Lower leg skin (tissue), 4 donors: ENCODE results near the gene POMT1. TPM values are rescaled to one million over a fixed set of nuclear protein-coding genes. Genes with fewer than 3 reads are reported as not detected.
"Not testable (repeated sequence)": the region's sequence is repeated elsewhere in the genome, so short reads cannot be mapped to it uniquely, and the experiment has no call there.

Experiments used
- DNase-seq, 2 donors: peaks; one replicate each; pipeline ENCODE4 v3.0.0-alpha.2; 2019; ENCODE audit warnings: low spot score in 2 of 2
- H3K4me3 ChIP-seq: fragments of 200-600 bp; sonication (generic); 2 replicates; pipeline ENCODE4 v1.5.1; 2017; ENCODE audit warnings: mild to moderate bottlenecking, low read depth; ENCODE audit not compliant: poor library complexity, severe bottlenecking
- POLR2A ChIP-seq, 2 donors: fragments of 450-650 bp; IDR thresholded peaks; one replicate each; pipeline ENCODE4 v1.6.1; 2016 to 2017; ENCODE audit warnings: antibody characterized with exemption in 2 of 2, mild to moderate bottlenecking in 1 of 2, moderate library complexity in 1 of 2
- WGBS, 2 donors: methylation state at CpG; one replicate each; pipeline ENCODE4 v1.1.5; 2018; 5-methylcytosine and 5-hydroxymethylcytosine counted together
- intact Hi-C: fragments of 100-400 bp; cut with DNase I; formaldehyde crosslinking; loops from one replicate; pipeline ENCODE4 v1.15.0; 2023; ENCODE audit warnings: low total_unique reads
- total RNA-seq, 4 donors: library from RNA; depleted of rRNA; stranded (reverse); fragments of >200 nt; gene quantifications; one replicate each; pipeline ENCODE4 v1.1.0, GENCODE V29; 2016
- TF ChIP-seq, protein P1 (sequence below), 3 donors: fragments of 450-650 bp; IDR thresholded peaks; one replicate each; pipeline ENCODE4 v1.5.1; 2016; ENCODE audit warnings: antibody characterized with exemption in 3 of 3, mild to moderate bottlenecking in 3 of 3, moderate library complexity in 2 of 3

The POMT1 gene
- total RNA-seq, 4 donors from 2014 or later, result 23.9 to 29.0 (median 26.6) TPM

DNA sequence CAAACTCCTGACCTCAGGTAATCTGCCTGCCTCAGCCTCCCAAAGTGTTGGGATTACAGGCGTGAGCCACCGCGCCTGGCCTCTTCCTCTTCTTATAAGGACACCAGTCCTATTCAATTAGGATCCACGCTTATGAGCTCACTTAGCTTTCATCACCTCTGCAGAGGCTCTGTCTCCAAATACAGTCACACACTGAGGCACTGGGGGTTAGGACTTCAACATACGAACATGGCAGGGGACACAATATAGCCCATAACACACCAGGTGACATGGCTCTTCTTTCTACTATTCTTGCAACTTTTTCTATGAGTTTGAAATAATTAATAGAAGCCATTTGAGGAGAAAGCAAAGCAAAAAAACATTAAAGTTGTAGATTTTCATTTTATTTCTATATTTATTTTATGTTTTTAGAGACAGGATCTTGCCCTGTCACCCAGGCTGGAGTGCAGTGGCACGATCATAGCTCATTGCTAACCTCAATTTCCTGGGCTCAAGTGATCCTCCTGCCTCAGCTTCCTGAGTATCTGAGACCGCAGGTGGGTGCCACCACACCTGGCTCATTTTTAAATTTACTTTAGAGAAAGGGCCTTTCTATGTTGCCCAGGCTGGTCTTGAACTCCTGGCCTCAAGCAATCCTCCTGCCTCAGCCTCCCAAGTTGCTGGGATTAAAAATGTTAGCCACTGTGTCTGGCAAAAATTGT, 36.7 kb downstream of the POMT1 start:
- DNase-seq, result no peak
- no peak for TF ChIP-seq POLR2A (IDR thresholded peaks at IDR 0.05)
- TF ChIP-seq, protein P1, sequence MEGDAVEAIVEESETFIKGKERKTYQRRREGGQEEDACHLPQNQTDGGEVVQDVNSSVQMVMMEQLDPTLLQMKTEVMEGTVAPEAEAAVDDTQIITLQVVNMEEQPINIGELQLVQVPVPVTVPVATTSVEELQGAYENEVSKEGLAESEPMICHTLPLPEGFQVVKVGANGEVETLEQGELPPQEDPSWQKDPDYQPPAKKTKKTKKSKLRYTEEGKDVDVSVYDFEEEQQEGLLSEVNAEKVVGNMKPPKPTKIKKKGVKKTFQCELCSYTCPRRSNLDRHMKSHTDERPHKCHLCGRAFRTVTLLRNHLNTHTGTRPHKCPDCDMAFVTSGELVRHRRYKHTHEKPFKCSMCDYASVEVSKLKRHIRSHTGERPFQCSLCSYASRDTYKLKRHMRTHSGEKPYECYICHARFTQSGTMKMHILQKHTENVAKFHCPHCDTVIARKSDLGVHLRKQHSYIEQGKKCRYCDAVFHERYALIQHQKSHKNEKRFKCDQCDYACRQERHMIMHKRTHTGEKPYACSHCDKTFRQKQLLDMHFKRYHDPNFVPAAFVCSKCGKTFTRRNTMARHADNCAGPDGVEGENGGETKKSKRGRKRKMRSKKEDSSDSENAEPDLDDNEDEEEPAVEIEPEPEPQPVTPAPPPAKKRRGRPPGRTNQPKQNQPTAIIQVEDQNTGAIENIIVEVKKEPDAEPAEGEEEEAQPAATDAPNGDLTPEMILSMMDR (IDR thresholded peaks at IDR 0.05), result no peak
- WGBS, 2 donors, result 81 to 86% methylated on average over 7 of the region's 7 CpGs
- no peak overlapping the region for H3K4me3 ChIP-seq
- intact Hi-C loops, result no loop called here

DNA sequence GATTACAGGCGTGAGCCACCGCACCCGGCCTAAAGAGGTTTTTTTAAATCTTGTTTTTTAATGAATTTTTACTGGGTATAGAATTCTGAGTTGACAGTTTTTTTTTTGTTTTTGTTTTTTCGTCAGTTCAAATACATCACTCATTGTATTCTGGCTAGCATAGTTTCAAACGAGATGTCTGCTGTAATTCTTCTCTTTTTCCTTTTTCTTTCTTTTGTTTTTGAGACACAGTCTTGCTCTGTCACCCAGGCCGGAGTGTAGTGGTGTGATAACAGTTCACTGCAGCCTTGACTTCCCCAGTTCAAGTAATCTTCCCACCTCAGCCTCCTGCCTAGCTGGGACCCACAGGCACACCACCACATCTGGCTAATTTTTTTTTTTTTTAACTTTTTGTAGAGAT, 40.4 kb downstream of the POMT1 start:
- intact Hi-C loops, result no loop called here
- TF ChIP-seq, protein P1 (IDR thresholded peaks at IDR 0.05), result no peak
- no peak for TF ChIP-seq POLR2A (IDR thresholded peaks at IDR 0.05)
- 93% methylated on average over 6 of the region's 6 CpGs for WGBS, 2 donors
- H3K4me3 ChIP-seq, result no peak overlapping the region
- no peak for DNase-seq

DNA sequence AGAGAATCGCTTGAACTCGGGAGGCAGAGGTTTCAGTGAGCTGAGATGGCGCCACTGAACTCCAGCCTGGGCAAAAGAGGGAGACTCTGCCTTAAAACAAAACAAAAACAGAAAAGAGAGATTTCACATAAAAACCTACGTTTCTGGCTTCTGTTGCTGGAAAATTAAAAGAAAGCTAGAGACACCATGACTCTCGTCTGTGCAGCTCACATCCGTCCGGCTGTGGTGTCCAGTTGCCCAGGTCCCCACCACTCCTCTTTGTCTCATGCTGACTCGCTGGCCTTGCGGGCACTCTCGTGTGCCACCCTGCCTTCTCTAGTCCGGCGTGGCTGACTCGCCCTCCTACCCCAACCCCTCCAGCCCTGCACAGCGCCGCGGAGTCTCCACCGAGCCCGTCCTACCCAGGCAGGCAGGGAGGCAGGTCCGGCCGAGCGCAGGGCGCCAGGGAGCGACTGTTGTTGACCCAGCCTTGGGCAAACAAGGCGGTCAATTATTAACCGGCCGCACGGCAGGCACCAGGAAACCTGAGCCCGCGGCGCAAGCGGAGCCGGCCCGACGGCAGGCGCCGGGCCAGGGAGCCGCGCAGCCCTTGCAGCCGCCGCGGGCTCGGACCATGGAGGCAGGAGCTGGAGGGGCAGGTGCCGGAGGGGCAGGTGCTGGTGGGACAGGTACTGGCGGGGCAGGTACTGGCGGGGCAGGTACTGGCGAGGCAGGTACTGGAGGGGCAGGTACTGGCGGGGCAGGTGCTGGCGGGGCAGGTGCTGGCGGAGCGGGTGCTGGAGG, 42.5 kb downstream of the POMT1 start, which contains the start of gene PRRT1B:
Gene PRRT1B (plus strand): TSS at position 521 of the 783 bp plus-strand sequence. CDS start 93 bp downstream, at position 614.
- DNase-seq, result no peak
- no peak within 1 kb of the TSS for H3K4me3 ChIP-seq
- TF ChIP-seq, protein P1 (IDR thresholded peaks at IDR 0.05), result no peak
- no peak for TF ChIP-seq POLR2A (IDR thresholded peaks at IDR 0.05)
- intact Hi-C loops, result no loop called here
- WGBS, 2 donors, result 23 to 36% methylated on average over 31 to 48 of the region's 50 CpGs

DNA sequence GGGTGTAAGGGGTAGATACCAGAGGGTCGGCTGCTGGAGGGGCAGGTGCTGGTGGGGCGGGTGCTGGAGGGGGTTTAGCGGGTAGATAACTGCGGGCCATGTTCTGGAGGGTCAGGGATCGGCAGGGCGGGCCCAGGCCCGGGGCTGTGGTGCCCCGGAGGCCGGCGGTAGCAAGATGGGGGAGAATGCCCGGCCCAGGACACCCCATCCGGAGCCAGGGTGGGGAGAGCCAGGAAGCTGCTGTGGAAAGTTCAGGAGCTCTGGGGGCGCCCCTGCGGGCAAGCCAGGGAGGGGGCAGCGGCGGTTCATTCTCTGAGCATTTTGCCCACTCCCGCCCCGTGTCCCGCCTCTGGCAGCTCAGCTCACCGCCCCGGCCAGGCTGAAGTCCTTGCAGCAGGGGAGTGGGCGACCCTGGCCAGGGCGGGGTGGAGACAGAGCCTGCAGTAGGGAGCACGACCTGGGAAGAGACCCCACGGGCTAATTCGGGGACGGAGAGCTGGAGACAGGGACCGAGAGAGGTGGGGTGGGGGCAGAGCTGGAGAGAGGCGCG, 43.1 kb downstream of the POMT1 start:
- H3K4me3 ChIP-seq, result no peak overlapping the region
- no peak for DNase-seq
- WGBS, 2 donors, result 1 to 3% methylated on average over 26 to 30 of the region's 30 CpGs
- intact Hi-C loops, result no loop called here
- TF ChIP-seq POLR2A (IDR thresholded peaks at IDR 0.05), result no peak
- TF ChIP-seq, protein P1 (IDR thresholded peaks at IDR 0.05), result no peak

DNA sequence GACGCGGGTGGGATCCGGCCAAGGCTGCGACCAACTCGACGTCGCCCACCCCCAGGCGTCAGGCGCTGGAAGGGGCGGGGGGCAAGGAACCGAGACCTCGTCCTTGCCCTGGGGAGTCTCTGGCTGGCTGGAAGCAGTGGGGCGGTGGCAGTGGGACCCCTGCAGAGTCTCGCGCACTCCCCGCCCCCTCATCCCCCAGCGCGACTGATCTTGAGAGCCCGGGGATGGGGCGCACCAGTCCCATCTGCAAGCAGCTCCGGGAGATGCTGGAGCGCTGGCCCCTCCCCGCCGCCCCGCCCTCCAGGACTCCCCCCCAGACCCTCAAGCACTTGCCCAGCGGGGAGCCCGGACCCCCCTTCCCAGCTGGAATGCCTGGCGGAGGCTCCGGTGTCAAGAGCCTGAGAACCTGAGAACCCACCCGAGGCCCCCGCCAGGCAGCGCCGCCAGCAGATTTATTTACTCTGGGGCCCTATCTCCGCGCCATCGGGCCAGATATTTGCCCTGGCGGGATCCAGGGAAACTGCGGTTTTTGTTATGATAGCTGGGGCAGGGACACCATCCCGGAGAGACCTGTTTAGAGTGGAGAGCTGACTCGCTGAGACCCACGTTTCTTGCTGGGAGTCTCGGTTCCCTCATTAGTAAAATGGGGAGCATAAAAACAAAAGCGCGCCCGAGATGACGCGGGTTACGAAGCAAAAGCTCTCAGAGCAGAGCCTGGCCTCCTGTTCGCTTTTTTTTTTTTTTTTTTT, 43.8 kb downstream of the POMT1 start:
- intact Hi-C loops, result no loop called here
- H3K4me3 ChIP-seq, result no peak overlapping the region
- DNase-seq, result no peak
- 5% methylated on average over 22 to 36 of the region's 49 CpGs for WGBS, 2 donors
- TF ChIP-seq, protein P1 (IDR thresholded peaks at IDR 0.05), result no peak
- TF ChIP-seq POLR2A (IDR thresholded peaks at IDR 0.05), result no peak

DNA sequence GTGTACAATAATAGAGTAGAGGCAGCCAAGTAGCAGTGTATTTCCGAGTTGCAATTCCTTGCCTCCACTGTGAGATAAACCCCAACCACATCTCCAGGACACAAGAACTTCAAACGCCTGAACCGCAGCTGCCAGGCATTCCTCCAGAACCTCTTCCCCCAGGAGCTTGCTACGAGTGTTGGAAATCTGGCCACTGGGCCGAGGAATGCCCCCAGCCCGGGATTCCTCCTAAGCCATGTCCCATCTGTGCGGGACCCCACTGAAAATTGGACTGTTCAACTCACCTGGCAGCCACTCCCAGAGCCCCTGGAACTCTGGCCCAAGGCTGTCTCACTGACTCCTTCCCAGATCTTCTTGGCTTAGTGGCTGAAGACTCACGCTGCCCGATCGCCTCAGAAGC, 46.5 kb downstream of the POMT1 start:
- DNase-seq, intact Hi-C loops, H3K4me3 ChIP-seq: not testable (repeated sequence)
- WGBS, 2 donors, result 77 to 84% methylated on average over 10 of the region's 10 CpGs

DNA sequence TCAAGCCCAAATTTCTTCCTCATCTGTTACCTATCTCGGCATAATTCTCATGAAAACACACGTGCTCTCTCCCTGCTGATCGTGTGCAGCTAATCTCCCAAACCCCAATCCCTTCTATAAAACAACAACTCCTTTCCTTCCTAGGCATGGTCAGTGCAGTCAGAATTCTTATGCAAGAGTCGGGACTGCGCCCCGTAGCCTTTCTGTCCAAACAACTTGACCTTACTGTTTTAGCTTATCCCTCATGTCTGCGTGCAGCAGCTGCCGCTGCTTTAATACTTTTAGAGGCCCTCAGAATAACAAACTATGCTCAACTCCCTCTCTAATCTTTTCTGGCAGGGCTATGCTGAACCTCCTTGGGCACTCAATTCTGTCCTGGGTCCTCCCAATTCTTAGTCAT, 47.7 kb downstream of the POMT1 start:
- H3K4me3 ChIP-seq, intact Hi-C loops, DNase-seq: not testable (repeated sequence)
- 76 to 84% methylated on average over 8 of the region's 8 CpGs for WGBS, 2 donors
